GM12801 (cell line): ENCODE data around the gene SPTBN1.

Experiments
- TF ChIP-seq, protein P1 (sequence below): IDR thresholded peaks from one replicate; pipeline ENCODE4 v1.5.1; 2011; ENCODE audit warnings: control low read depth; ENCODE audit not compliant: insufficient read length; ENCODE audit errors: extremely low read depth

SPTBN1 gene

DNA sequence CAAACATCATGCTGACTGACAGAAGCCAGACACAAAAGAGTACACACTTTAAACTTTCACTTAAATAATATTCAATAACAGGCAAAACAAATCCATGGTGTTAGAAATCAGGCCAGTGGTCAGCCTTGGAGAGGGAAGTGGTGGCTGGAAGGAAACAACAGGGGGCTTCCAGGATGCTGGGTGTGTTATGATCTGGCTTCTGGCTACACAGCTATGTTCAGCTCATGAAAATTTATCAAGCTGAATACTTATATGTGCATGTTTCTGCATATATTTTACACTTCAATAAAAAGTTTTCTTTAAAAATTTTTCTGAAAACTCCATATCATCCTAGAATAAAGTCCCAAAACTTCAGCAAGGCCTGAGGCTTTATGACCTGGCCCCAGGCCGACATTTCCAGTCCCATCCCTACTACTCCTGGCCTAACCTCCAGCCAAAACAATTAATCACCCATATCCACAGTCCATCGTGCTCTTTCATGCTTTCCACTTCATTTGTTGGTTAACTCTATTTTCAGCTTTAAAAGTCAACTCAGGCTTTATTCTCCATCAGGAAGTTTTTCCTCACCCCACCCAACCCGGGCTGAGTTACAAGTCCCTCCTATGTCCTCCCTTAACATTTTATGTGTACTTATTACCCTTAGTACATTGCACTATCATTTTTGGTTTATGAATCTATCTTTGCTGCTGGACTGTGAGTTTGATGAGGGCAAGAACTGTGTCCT, 27.9 kb upstream of the SPTBN1 start:
- TF ChIP-seq, protein P1, sequence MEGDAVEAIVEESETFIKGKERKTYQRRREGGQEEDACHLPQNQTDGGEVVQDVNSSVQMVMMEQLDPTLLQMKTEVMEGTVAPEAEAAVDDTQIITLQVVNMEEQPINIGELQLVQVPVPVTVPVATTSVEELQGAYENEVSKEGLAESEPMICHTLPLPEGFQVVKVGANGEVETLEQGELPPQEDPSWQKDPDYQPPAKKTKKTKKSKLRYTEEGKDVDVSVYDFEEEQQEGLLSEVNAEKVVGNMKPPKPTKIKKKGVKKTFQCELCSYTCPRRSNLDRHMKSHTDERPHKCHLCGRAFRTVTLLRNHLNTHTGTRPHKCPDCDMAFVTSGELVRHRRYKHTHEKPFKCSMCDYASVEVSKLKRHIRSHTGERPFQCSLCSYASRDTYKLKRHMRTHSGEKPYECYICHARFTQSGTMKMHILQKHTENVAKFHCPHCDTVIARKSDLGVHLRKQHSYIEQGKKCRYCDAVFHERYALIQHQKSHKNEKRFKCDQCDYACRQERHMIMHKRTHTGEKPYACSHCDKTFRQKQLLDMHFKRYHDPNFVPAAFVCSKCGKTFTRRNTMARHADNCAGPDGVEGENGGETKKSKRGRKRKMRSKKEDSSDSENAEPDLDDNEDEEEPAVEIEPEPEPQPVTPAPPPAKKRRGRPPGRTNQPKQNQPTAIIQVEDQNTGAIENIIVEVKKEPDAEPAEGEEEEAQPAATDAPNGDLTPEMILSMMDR = no peak

DNA sequence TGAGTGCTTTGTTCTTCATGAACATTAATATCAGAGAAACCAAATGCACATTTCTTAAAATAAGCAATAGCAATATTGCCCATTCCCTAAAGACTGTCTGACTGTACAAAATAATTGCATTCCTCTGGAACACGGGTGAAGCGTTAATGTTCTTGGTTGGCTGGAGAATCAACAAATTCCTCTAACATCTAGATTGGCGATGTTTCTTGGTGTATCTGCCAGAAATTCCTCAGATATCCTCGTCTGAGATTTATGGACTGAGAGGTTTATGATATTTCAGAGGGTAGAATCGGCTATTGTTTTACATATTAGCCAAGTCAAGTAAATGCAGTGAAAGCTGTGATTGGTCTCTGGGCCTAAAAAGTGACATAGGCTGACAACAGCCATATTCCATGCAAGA, 27.1 kb upstream of the SPTBN1 start:
- TF ChIP-seq, protein P1 = no peak

DNA sequence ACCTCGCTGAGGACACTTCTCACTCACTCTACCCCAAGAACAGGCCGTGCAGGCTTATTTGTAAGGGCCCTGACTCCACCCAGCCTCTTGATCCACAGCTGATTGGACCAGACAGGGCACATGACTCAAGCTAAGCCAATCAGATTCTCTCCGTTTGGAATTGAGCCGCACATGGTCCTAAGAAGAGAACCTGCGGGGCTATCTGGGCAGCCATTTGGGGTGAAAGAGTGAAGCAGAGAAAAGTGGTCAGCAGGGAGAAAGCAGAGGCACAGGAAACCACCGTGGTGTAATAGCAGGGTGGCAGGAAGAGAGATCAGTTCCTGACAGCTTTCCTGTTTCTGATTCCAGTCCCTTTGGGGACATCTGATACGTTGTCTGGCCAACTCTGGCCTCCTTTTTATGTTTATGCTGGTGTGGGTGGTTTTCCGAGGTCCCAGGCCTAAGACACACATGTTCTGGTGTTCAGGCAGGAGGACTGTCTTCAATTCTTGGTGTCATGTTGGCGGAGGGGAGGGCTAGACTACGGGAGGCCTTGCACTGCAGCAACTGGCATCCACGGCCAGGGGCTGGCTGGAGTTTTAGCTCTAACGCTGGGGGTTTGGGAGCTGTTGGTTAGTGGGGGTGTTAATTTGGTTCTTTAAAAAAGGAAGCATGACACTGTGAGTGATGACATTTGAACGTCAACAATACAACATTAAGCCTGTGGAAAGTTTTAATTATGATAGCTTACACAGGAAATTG, 26.1 kb upstream of the SPTBN1 start:
- TF ChIP-seq, protein P1 = no peak

DNA sequence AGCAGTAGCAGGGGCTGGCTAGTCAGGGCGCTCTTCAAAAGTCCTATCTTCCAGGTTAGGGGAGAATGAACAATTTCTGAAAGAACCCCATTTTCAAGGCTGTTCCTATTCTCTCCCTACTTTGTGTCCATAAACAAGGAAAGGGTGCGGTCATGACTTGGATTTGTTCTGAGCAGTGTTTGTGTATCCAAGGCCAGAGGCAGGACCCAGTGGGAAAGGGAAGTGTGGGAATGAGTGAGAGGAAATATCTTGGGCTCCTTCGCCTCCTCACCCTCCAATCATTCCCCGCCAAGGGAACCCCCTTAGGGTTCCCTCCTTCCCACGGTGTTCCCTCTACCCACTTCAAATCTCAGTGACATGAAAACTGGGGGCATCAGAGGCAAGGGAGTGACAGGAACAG, 25.5 kb upstream of the SPTBN1 start:
- TF ChIP-seq, protein P1 = no peak

DNA sequence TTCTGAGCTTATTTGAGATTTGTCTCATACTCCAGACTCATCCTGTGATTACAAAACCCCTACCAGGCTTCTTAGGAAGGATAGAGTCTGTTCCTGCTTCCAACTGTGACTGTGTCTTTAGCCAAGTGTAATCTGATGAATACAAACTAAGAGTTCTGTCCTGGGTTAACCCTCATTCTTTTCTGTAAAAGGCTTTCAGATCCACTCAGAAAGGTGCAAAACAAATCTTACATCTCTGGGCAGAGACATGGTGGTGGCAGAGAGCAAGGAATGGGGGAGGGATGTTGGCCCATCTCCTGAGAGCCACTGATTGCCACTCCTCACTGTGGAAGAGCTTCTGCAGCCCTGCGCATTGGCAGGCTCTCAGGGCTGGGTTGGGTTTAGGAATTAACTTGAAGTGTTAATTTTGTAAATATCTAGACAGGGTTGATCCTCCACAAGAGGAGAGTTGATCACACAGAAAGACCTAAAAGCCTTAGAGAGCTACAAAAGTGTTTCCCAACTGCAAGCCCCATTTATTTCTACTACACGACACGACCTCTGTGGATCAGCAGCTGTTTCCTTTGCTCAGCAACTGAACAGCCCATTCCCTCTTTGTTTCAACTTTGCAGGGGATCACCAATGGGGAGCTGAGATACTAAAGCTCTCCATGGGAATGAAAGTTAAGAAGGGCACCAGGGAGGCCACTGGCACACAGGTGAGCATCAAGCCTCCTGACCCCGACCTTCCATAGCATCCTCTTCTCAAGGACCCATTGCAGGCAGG, 23.7 kb upstream of the SPTBN1 start:
- TF ChIP-seq, protein P1 = no peak

DNA sequence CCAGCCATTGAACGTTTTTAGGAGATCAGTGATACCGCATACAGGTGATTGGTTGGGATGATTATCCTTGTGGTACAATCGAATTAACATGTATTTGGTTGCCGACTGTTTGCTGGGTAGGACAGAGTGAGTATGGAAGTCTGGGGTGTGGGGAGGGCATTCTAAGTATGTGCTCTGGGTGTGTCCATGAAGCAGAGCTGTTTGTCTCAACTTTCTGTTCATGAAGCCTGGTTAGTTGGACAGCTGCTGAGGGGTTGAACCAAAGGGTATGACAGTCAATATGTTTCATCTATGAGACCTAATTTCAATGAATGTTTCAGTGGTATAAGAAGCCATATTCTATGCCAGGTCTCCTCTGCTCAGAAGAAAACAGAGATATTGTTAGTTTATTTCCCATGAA, 21.9 kb upstream of the SPTBN1 start:
- TF ChIP-seq, protein P1 = no peak

DNA sequence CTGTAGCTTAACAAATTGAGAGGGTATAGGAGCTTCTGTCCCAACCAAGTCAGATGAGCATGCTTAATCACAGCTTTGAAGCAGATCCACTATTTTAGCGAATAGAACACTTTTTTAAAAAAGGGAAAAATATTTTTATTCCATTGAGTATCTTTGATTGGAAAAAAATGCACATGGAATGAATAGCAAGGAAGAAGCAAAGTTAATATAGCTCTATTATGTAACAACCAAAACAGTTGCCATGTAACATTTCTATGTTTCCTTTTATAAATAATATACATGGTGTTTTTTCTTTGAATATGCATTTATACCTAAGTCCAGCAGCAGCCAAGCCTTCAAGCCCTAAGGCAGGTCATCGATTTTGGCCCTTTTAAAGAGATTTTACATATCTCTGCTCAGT, 21.4 kb upstream of the SPTBN1 start:
- TF ChIP-seq, protein P1 = no peak
